Measurements from ENCODE around the gene TMEM254. TPM values are rescaled to one million over a fixed set of nuclear protein-coding genes. Genes with fewer than 3 reads are reported as not detected.

The TMEM254 gene
- total and polyA plus RNA-seq, 9 donors = 9.3 to 55.7 (median 12.0) TPM

GRCh38 chr10:80140251-80140650 lies 61.8 kb downstream of the TMEM254 start:
- Histone ChIP-seq H3K27me3 (no peaks in the 10 kb centered on the region), H3K4me1 (ENCODE audit: insufficient read depth) (peaks cover 7% of the 10 kb centered on the region), H3K36me3 (no peaks in the 10 kb centered on the region), H3K27ac (no peak overlapping the region), H3K9me3 (no peaks in the 10 kb centered on the region), H3K4me3 (no peak overlapping the region)
- intact Hi-C loops (cut with DNase I) = loop anchor here in 3 of 4 donors (5.0 kb wide), 2 partner anchors 67 to 82 kb away; partner anchors contain the start of gene ANXA11 (in 1 of the 3)
- 80 to 85% (median 80%) methylated on average over 7 of the region's 7 CpGs for WGBS, 3 donors
- no peak for DNase-seq
- TF ChIP-seq POLR2A (IDR thresholded peaks at IDR 0.05) (no peak), EP300 (IDR thresholded peaks at IDR 0.05) (no peak), CTCF (IDR thresholded peaks at IDR 0.05) (no peak)

- intact Hi-C loops (cut with DNase I) = loop anchor here in 3 of 4 donors (5.0 kb wide), 2 partner anchors 65 to 80 kb away; partner anchors contain the start of gene ANXA11 (in 1 of the 3)
- TF ChIP-seq POLR2A (IDR thresholded peaks at IDR 0.05) (no peak), EP300 (IDR thresholded peaks at IDR 0.05) (no peak), CTCF (IDR thresholded peaks at IDR 0.05) (no peak)
Observed at GRCh38 chr10:80141696-80142460, 63.4 kb downstream of the TMEM254 start.

More at GRCh38 chr10:80141696-80142460, 63.4 kb downstream of the TMEM254 start:
- H3K27me3 ChIP-seq = no peaks in the 10 kb centered on the region
- no peak for DNase-seq
- H3K4me3 ChIP-seq = no peak overlapping the region
- no peak overlapping the region for H3K27ac ChIP-seq
- H3K4me1 ChIP-seq (ENCODE audit: insufficient read depth) = peaks cover 8% of the 10 kb centered on the region
- no peaks in the 10 kb centered on the region for H3K9me3 ChIP-seq
- H3K36me3 ChIP-seq = no peaks in the 10 kb centered on the region
- 46 to 61% (median 49%) methylated on average over 19 of the region's 19 CpGs for WGBS, 3 donors

Other genes starting within 250 kb of the TMEM254 start
- gene SFTPD, start 129.6 kb upstream of the TMEM254 start, total RNA-seq = 1 to 10 TPM in 2 of 7 donors, under 1 TPM in 3, not detected in 2; 0.28 to 2.2 (median 0.32) TPM
- gene SFTPD, start 129.6 kb upstream of the TMEM254 start, polyA plus RNA-seq = under 1 TPM; 0.15 to 0.16 TPM
- 10 to 100 TPM in 4 of 7 donors, 1 to 10 TPM in 3; 3.1 to 16.9 (median 10.4) TPM for gene PLAC9, start 54.1 kb downstream of the TMEM254 start, total RNA-seq
- gene PLAC9, start 54.1 kb downstream of the TMEM254 start, polyA plus RNA-seq = 1 to 10 TPM; 4.3 to 6.3 TPM
- 100 to 1,000 TPM in 6 of 7 donors, 10 to 100 TPM in 1; 44.2 to 159 (median 137) TPM for gene ANXA11, start 126.9 kb downstream of the TMEM254 start, total RNA-seq
- 100 to 1,000 TPM in 1 of 2 donors, 10 to 100 TPM in 1; 55.9 to 372 TPM for gene ANXA11, start 126.9 kb downstream of the TMEM254 start, polyA plus RNA-seq
- gene MAT1A, start 211.0 kb downstream of the TMEM254 start, total RNA-seq = 1 to 10 TPM in 6 of 7 donors, under 1 TPM in 1; 0.72 to 7.7 (median 2.4) TPM
- 1 to 10 TPM; 1.4 TPM for gene MAT1A, start 211.0 kb downstream of the TMEM254 start, polyA plus RNA-seq